Effector memory CD8-positive, alpha-beta T cell (primary cell): ENCODE results near the gene SYTL3.

Experiments
- ATAC-seq: fragments of 150-1000 bp; cut with Tn5 transposase; replicated peaks from 2 replicates; pipeline ENCODE4 v1.10.0; 2021; ENCODE audit warnings: mild to moderate bottlenecking, moderate library complexity
- DNase-seq, 3 experiments: peaks; one replicate each; pipeline ENCODE4 v3.0.0; 2021
- H3K27ac Mint-ChIP-seq, 2 donors: one replicate each; pipeline ENCODE4 v1.8.0; 2022; ENCODE audit warnings: mild to moderate bottlenecking in 2 of 2, mixed read lengths in 2 of 2, moderate library complexity in 2 of 2
- H3K27me3 Mint-ChIP-seq, 2 donors: one replicate each; pipeline ENCODE4 v1.8.0; 2022; ENCODE audit warnings: mixed read lengths in 2 of 2
- H3K36me3 Mint-ChIP-seq: one replicate; pipeline ENCODE4 v1.8.0; 2022; ENCODE audit warnings: mild to moderate bottlenecking, moderate library complexity, mixed read lengths; ENCODE audit not compliant: insufficient read depth
- H3K4me1 Mint-ChIP-seq, 2 donors: one replicate each; pipeline ENCODE4 v1.8.0; 2022; ENCODE audit warnings: low read depth in 2 of 2, mixed read lengths in 2 of 2
- H3K4me3 Mint-ChIP-seq, 2 donors: one replicate each; pipeline ENCODE4 v1.8.0; 2022; ENCODE audit warnings: mild to moderate bottlenecking in 2 of 2, mixed read lengths in 2 of 2, moderate library complexity in 2 of 2
- H3K9me3 Mint-ChIP-seq, 2 donors: one replicate each; pipeline ENCODE4 v1.8.0; 2022; ENCODE audit warnings: mixed read lengths in 2 of 2

SYTL3 gene

DNA sequence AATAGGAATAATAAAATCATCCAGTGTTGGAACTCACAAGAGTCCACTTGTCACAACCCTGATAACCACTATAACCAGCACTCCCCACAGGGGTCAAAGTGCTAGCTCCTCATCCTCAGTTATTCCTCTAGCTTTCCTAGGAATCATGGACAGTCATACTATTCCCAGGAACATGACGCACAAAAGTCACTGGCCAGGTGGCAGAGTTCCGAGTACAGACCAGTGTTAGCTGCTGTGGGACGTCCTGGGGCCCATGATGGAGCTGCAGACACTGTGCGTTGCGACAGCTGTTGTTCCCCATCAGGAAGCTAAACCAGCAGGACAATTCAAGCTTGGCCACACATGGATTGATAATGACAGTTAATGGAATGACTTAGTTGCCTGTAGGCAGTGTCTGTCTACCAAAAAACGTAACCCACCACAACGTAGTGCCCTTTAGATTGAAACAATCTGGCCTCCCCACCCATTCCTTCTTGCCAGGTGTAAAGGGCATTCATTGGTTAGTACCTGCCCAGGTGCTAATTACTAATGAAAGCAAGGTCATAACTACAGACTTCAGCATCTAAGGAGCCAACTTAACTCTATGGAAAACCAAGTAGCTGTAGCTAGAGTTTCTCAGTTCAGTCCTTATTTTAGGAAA lies 151.9 kb downstream of the SYTL3 start:
- Mint-ChIP-seq H3K27me3 (no peaks in the 10 kb centered on the region), H3K9me3 (no peaks in the 10 kb centered on the region), H3K27ac (peak overlapping the region in 1 of 2 donors; percentile 58), H3K4me1 (peaks cover 61 to 78% of the 10 kb centered on the region in 2 donors), H3K4me3 (peak overlapping the region; percentile 14 to 70), H3K36me3 (peaks cover 80% of the 10 kb centered on the region)
- no peak for DNase-seq
- ATAC-seq, result no peak

- peak overlapping the region; percentile 86 to 87 for H3K27ac Mint-ChIP-seq
- H3K36me3 Mint-ChIP-seq, result peaks cover 81% of the 10 kb centered on the region
- peak; percentile 80 for ATAC-seq
- H3K27me3 Mint-ChIP-seq, result no peaks in the 10 kb centered on the region
- DNase-seq, result peak; percentile 40 to 56 (median 49)
- peak overlapping the region; percentile 70 to 72 for H3K4me3 Mint-ChIP-seq
- H3K9me3 Mint-ChIP-seq, result no peaks in the 10 kb centered on the region
- peaks cover 71 to 80% of the 10 kb centered on the region in 2 donors for H3K4me1 Mint-ChIP-seq
Observed at GRCh38 chr6:158803733-158804143, 153.9 kb downstream of the SYTL3 start.

GRCh38 chr6:158804207-158804606 lies 154.4 kb downstream of the SYTL3 start:
- DNase-seq (no peak), ATAC-seq (no peak)
- Mint-ChIP-seq H3K4me3 (peak overlapping the region; percentile 70 to 72), H3K27ac (peak overlapping the region; percentile 86 to 87), H3K27me3 (no peaks in the 10 kb centered on the region), H3K4me1 (peaks cover 71 to 82% of the 10 kb centered on the region in 2 donors), H3K36me3 (peaks cover 84% of the 10 kb centered on the region), H3K9me3 (no peaks in the 10 kb centered on the region)

- DNase-seq (no peak), ATAC-seq (no peak)
- Mint-ChIP-seq H3K27ac (peak overlapping the region; percentile 76 to 86), H3K9me3 (no peaks in the 10 kb centered on the region), H3K4me3 (peak overlapping the region; percentile 50 to 99), H3K4me1 (peaks cover 74 to 90% of the 10 kb centered on the region in 2 donors), H3K36me3 (peaks cover 91% of the 10 kb centered on the region), H3K27me3 (no peaks in the 10 kb centered on the region)
Observed at GRCh38 chr6:158805698-158806377, 156.0 kb downstream of the SYTL3 start.

DNA sequence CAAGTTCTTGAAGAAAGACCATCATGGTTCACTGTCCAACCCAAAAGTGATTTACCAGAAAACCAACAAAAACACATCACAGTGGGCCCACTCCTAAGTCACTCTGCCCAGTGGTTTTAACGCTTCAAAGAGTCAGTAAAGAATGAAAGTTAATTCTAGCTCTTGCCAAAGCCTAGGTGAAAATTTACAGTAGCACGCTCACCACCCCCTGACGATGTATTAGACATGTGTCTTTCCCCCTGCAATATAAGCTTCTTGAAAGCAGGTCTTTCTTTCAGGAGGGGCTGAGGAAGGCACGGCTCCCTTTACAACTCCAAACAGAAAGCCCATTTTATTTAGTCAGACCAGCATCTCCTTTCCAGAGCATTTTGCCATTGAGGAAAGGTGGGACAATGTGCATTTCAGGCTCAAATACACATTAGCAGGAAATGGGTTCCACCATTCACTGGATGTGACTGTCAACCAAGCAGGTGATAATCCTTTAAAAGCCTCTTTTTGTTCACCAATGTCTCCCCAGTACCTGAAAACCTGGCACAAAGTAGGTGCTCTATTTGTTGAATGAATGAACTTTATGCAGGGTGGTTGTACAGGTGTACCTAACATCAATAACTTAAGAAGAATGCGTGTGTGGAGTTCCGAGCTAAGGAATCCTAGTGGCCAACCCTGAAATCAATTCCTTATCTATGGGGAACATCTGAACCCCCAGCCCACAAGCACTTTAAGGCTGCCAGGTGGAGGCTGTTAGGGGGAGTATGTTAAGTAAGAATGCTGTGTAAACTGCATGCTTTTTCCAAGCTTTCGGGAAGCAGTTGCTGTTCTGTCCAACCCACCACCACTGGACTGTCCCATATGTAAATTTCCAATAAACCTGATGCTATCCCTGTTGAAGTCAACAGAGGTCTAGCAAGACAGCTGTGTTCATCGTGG lies 157.9 kb downstream of the SYTL3 start:
- Mint-ChIP-seq H3K36me3 (peaks cover 89% of the 10 kb centered on the region), H3K27me3 (no peaks in the 10 kb centered on the region), H3K4me3 (peak overlapping the region; percentile 50 to 99), H3K4me1 (peaks cover 78 to 94% of the 10 kb centered on the region in 2 donors), H3K27ac (peak overlapping the region; percentile 76 to 86), H3K9me3 (no peaks in the 10 kb centered on the region)
- DNase-seq, result no peak
- ATAC-seq, result no peak

- no peaks in the 10 kb centered on the region for H3K27me3 Mint-ChIP-seq
- no peak for DNase-seq
- peak overlapping the region; percentile 50 to 99 for H3K4me3 Mint-ChIP-seq
- H3K27ac Mint-ChIP-seq, result peak overlapping the region; percentile 76 to 86
- H3K36me3 Mint-ChIP-seq, result peaks cover 93% of the 10 kb centered on the region
- H3K9me3 Mint-ChIP-seq, result peaks cover 0 to 2% of the 10 kb centered on the region in 2 donors
- no peak for ATAC-seq
- H3K4me1 Mint-ChIP-seq, result peaks cover 83 to 96% of the 10 kb centered on the region in 2 donors
Observed at GRCh38 chr6:158808442-158808833, 158.6 kb downstream of the SYTL3 start.

DNA sequence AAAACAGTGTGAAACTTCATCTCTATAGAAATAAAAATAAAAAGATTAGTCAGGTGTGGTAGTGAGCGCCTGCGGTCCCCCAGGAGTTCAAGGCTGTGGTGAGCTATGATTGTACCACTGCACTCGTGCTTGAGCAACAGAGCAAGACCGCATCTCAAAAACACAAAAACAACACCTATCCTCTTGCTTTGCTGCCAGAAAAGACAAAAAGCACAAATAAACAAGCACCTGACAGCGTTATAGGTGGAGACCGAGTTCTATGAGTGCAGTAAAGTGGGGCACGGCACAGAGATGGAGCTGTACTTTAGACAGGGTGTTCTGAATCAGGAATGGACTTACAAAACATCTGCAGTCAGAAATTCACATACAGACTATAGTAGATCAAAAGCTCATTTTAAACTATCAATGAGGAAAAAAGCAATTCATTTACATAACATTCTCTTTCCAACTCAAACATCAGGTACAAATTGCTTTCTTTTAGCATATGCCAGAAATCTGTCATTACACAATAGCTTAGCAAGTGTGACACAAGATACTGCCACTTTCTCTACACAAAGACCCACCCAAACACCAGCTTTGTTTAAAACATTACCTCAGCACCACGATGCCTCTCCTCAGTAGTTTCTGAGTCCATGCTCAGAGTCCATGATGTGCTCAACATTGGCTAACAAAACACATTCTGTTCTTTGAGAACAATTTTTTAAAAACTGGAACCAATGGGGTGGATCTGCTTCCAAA lies 159.3 kb downstream of the SYTL3 start:
- H3K36me3 Mint-ChIP-seq, result peaks cover 93% of the 10 kb centered on the region
- H3K27ac Mint-ChIP-seq, result peak overlapping the region; percentile 76 to 86
- H3K27me3 Mint-ChIP-seq, result no peaks in the 10 kb centered on the region
- peaks cover 82 to 96% of the 10 kb centered on the region in 2 donors for H3K4me1 Mint-ChIP-seq
- DNase-seq, result peak; percentile 48 to 52 (median 51)
- ATAC-seq, result peak; percentile 76
- peak overlapping the region; percentile 50 to 99 for H3K4me3 Mint-ChIP-seq
- H3K9me3 Mint-ChIP-seq, result peaks cover 0 to 2% of the 10 kb centered on the region in 2 donors

DNA sequence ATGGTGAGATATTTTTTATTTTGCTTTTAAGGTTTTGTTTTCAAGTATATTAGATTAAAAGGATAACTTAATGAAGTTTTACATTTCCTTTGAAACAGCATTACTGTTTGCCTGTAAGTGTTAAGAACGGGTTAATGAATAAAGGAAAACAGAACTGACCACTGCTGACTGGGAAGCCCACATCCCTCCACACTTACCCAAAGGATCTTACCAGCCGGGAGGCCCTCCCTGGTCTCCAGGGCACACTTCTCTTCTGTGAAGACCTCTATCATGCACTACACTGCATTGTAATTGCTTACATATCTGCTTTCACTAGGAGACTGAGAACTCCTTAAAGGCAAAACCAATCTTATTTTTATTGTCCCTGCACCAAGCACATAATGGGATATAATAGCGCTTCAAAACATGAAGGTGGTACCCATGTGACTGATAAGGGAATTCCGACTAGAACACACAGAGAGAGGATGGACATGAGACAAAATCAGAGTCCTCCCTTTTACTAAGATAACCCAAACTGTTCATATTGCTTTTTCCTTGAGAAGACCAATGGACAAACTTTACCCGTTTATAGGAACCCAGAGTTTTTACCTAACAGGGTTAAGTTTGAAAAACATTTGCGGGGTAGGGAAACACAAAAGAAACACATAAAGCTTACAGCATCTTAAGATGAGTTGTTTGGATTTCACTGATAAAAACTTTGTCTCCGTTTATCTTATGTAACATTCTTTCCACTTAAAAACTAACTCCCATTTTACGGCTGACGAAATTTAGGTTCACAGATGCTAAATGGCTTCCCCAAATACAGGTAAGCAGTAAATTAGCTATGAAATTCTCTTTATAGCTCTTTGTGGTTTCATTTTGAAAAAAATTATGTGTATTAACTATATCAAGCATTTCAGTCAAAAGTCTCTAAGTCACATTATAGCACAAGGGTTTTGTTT lies 160.6 kb downstream of the SYTL3 start:
- Mint-ChIP-seq H3K27ac (peak overlapping the region; percentile 76 to 86), H3K4me1 (peaks cover 87 to 97% of the 10 kb centered on the region in 2 donors), H3K4me3 (peak overlapping the region; percentile 50 to 99), H3K27me3 (no peaks in the 10 kb centered on the region), H3K36me3 (peaks cover 93% of the 10 kb centered on the region), H3K9me3 (peaks cover 0 to 2% of the 10 kb centered on the region in 2 donors)
- ATAC-seq (no peak), DNase-seq (no peak)

DNA sequence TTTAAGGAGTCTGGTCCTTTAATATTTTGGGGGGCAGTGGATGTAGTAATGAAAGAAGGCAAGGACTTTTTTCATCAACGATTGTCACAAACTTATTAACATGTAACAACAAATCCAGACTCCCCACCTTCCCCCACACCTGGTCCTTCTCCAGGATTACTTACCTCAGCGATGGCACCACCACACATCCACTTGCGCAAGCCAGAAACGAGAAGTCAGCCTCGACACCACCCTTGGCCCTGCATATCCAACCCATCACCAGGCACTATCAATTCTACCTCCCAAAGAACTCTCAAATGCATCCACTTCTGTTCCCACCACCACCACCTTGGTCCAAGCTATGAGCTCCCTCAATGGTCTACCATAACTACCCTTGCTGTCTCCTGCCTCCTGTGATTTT lies 162.8 kb downstream of the SYTL3 start:
- peaks cover 96% of the 10 kb centered on the region for H3K36me3 Mint-ChIP-seq
- H3K9me3 Mint-ChIP-seq, result peaks cover 0 to 2% of the 10 kb centered on the region in 2 donors
- H3K27me3 Mint-ChIP-seq, result no peaks in the 10 kb centered on the region
- H3K4me1 Mint-ChIP-seq, result peaks cover 83 to 95% of the 10 kb centered on the region in 2 donors
- ATAC-seq (no peak), DNase-seq (no peak)
- peak overlapping the region; percentile 86 to 99 for H3K27ac Mint-ChIP-seq
- H3K4me3 Mint-ChIP-seq, result peak overlapping the region; percentile 98 to 99

GRCh38 chr6:158813032-158813431 lies 163.2 kb downstream of the SYTL3 start:
- no peak for DNase-seq
- H3K9me3 Mint-ChIP-seq, result peaks cover 0 to 2% of the 10 kb centered on the region in 2 donors
- ATAC-seq, result peak; percentile 8
- H3K27ac Mint-ChIP-seq, result peak overlapping the region; percentile 86 to 99
- peaks cover 96% of the 10 kb centered on the region for H3K36me3 Mint-ChIP-seq
- no peaks in the 10 kb centered on the region for H3K27me3 Mint-ChIP-seq
- peak overlapping the region; percentile 98 to 99 for H3K4me3 Mint-ChIP-seq
- peaks cover 82 to 91% of the 10 kb centered on the region in 2 donors for H3K4me1 Mint-ChIP-seq
